LNCaP clone FGC (cell line): ENCODE results near the gene LOXHD1.
A peak's percentile ranks its signal among the peaks of the same experiment; 100 is the strongest.

ENCODE experiments used
- DNase-seq: peaks from one replicate; pipeline ENCODE4 v3.0.0-alpha.2; 2011; ENCODE audit warnings: low read depth
- H3K4me3 ChIP-seq: 2 replicates; pipeline ENCODE4 v1.5.1; 2011; ENCODE audit warnings: mild to moderate bottlenecking, low read depth, low read length, control low read depth
- CTCF ChIP-seq: IDR thresholded peaks from 2 replicates; pipeline ENCODE4 v1.5.1; 2012; ENCODE audit warnings: mild to moderate bottlenecking; ENCODE audit not compliant: control insufficient read depth, insufficient read depth; ENCODE audit errors: extremely low read depth

Gene LOXHD1

GRCh38 chr18:46462523-46462922 lies 194.5 kb downstream of the LOXHD1 start:
- TF ChIP-seq CTCF = no peak
- no peak for DNase-seq
- H3K4me3 ChIP-seq = no peak overlapping the region

- TF ChIP-seq CTCF = no peak
- no peak for DNase-seq
- H3K4me3 ChIP-seq = no peak overlapping the region
Measured at GRCh38 chr18:46461993-46462392, 195.0 kb downstream of the LOXHD1 start.

- TF ChIP-seq CTCF = no peak
- no peak overlapping the region for H3K4me3 ChIP-seq
- DNase-seq = no peak
Measured at GRCh38 chr18:46460754-46461153, 196.3 kb downstream of the LOXHD1 start.

- H3K4me3 ChIP-seq = no peak overlapping the region
- DNase-seq = no peak
- TF ChIP-seq CTCF = no peak
Measured at GRCh38 chr18:46459789-46460455, 197.1 kb downstream of the LOXHD1 start.

GRCh38 chr18:46458472-46458871 lies 198.5 kb downstream of the LOXHD1 start:
- peak; percentile 74 for DNase-seq
- H3K4me3 ChIP-seq = no peak overlapping the region
- TF ChIP-seq CTCF = 0 out of 2 replicates have a peak, but pooled peaks have one; percentile 30

- H3K4me3 ChIP-seq = no peak overlapping the region
- TF ChIP-seq CTCF = no peak
- DNase-seq = no peak
Measured at GRCh38 chr18:46456691-46457090, 200.3 kb downstream of the LOXHD1 start.

GRCh38 chr18:46452820-46453219 lies 204.2 kb downstream of the LOXHD1 start:
- H3K4me3 ChIP-seq = no peak overlapping the region
- no peak for DNase-seq
- no peak for TF ChIP-seq CTCF
